ENCODE measurements around the gene ANKS6.

ANKS6 gene

DNA sequence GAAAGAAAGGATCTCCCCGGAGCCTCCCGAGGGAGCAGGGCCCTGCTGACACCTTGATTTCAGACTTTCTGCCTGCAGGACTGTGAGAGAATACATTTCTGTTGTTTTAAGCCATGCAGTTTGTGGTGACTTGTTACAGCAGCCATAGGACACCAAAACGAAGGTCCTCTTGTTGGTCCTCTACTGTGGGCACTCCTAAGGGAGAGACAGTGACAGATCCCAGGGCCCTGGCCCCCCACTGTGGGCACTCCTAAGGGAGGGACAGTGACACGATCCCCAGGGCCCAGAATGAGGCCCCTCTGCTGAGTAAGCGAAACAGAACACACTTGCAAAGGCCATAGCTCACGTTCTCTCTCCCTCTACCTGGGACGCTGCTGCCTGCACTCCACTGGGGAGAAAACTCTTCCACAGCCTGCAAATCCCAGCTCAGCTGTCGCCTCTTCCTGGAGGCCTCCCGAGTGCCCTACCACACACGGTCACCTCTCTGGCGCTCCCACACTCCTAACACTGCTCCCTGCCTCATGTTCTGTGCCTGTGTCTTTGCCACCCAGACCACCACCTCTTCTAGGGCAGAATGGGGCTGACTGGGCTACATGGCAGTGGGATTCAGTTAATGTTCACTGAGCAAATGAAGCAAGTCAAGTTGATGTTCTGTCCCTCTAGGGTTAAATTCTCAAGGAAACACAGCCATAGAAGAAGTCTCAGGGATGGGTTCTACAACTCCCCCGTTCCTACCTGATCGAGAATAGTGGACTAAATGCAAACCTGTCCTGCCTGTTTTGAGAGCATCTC lies 23.8 kb downstream of the ANKS6 start:
- no peak overlapping the region for H3K4me3 ChIP-seq (ENCODE audit: low read length)
- H3K27me3 ChIP-seq (ENCODE audit: control insufficient read depth, insufficient read depth, low read length): no peaks in the 10 kb centered on the region
- no peak overlapping the region for H3K27ac ChIP-seq (ENCODE audit: low read depth, low read length)
- peaks cover 48% of the 10 kb centered on the region for H3K36me3 ChIP-seq (ENCODE audit: control insufficient read depth, insufficient read depth, low read length)
- no peak overlapping the region for H3K9ac ChIP-seq (ENCODE audit: low read length)
- H3K4me1 ChIP-seq (ENCODE audit: control insufficient read depth, insufficient read depth, low read length): no peaks in the 10 kb centered on the region

- Histone ChIP-seq H3K27me3 (ENCODE audit: control insufficient read depth, insufficient read depth, low read length) (no peaks in the 10 kb centered on the region), H3K4me3 (ENCODE audit: low read length) (no peak overlapping the region), H3K27ac (ENCODE audit: low read depth, low read length) (no peak overlapping the region), H3K9ac (ENCODE audit: low read length) (no peak overlapping the region), H3K4me1 (ENCODE audit: control insufficient read depth, insufficient read depth, low read length) (no peaks in the 10 kb centered on the region), H3K36me3 (ENCODE audit: control insufficient read depth, insufficient read depth, low read length) (peaks cover 59% of the 10 kb centered on the region)
Observed at GRCh38 chr9:98771209-98771874, 25.0 kb downstream of the ANKS6 start.

DNA sequence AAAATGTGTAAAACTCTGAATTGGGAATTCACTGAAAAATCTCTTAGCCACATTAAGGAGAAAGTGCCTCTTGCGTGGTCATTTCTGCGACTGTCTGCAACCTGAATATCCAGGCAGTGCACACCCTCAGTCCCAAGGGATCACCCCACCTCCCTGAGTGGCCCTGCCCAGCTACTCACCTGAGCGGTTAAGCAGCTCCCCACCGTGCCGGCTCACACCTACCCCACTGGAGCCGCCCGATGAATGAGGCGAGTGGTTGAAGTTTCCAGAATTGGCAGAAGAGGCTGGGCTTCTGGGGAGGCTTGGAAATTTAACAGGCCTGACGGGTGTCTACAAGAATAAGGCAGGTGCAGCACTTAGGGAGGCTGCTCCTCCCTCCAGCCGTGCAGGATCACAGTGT lies 25.6 kb downstream of the ANKS6 start:
- no peak overlapping the region for H3K4me3 ChIP-seq (ENCODE audit: low read length)
- H3K9ac ChIP-seq (ENCODE audit: low read length): no peak overlapping the region
- H3K36me3 ChIP-seq (ENCODE audit: control insufficient read depth, insufficient read depth, low read length): peaks cover 59% of the 10 kb centered on the region
- H3K4me1 ChIP-seq (ENCODE audit: control insufficient read depth, insufficient read depth, low read length): no peaks in the 10 kb centered on the region
- no peaks in the 10 kb centered on the region for H3K27me3 ChIP-seq (ENCODE audit: control insufficient read depth, insufficient read depth, low read length)
- H3K27ac ChIP-seq (ENCODE audit: low read depth, low read length): no peak overlapping the region

- no peak overlapping the region for H3K27ac ChIP-seq (ENCODE audit: low read depth, low read length)
- H3K4me3 ChIP-seq (ENCODE audit: low read length): no peak overlapping the region
- no peaks in the 10 kb centered on the region for H3K4me1 ChIP-seq (ENCODE audit: control insufficient read depth, insufficient read depth, low read length)
- no peaks in the 10 kb centered on the region for H3K27me3 ChIP-seq (ENCODE audit: control insufficient read depth, insufficient read depth, low read length)
- no peak overlapping the region for H3K9ac ChIP-seq (ENCODE audit: low read length)
- H3K36me3 ChIP-seq (ENCODE audit: control insufficient read depth, insufficient read depth, low read length): peaks cover 51% of the 10 kb centered on the region
Observed at GRCh38 chr9:98768344-98768743, 28.0 kb downstream of the ANKS6 start.

- Histone ChIP-seq H3K27me3 (ENCODE audit: control insufficient read depth, insufficient read depth, low read length) (no peaks in the 10 kb centered on the region), H3K9ac (ENCODE audit: low read length) (no peak overlapping the region), H3K36me3 (ENCODE audit: control insufficient read depth, insufficient read depth, low read length) (peaks cover 47% of the 10 kb centered on the region), H3K27ac (ENCODE audit: low read depth, low read length) (no peak overlapping the region), H3K4me3 (ENCODE audit: low read length) (no peak overlapping the region), H3K4me1 (ENCODE audit: control insufficient read depth, insufficient read depth, low read length) (no peaks in the 10 kb centered on the region)
Observed at GRCh38 chr9:98767915-98768314, 28.4 kb downstream of the ANKS6 start.

- H3K36me3 ChIP-seq (ENCODE audit: control insufficient read depth, insufficient read depth, low read length): peaks cover 40% of the 10 kb centered on the region
Observed at GRCh38 chr9:98767196-98767595, 29.2 kb downstream of the ANKS6 start.

DNA sequence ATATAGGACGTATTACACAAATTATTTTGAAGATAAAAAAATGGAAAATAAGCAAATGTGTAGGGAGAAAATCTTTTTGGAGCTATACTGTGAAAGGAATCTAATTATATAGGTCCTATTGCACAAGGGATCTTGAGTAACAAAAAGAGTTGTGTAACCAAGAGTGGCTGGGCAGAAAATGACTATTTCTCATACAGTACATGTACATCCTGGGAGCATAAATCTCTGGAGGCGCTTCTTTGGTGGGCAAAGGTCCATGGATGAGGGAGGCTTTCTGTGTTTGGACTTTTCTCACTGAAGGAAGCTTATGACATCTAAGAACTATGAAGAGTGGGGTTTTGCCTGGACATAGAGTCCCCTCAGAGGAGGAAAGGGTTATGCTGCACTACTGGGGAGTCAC lies 29.8 kb downstream of the ANKS6 start:
- H3K4me1 ChIP-seq (ENCODE audit: control insufficient read depth, insufficient read depth, low read length): no peaks in the 10 kb centered on the region
- no peaks in the 10 kb centered on the region for H3K27me3 ChIP-seq (ENCODE audit: control insufficient read depth, insufficient read depth, low read length)
- no peak overlapping the region for H3K27ac ChIP-seq (ENCODE audit: low read depth, low read length)
- no peak overlapping the region for H3K4me3 ChIP-seq (ENCODE audit: low read length)
- H3K9ac ChIP-seq (ENCODE audit: low read length): no peak overlapping the region
- H3K36me3 ChIP-seq (ENCODE audit: control insufficient read depth, insufficient read depth, low read length): peaks cover 34% of the 10 kb centered on the region

More at GRCh38 chr9:98767196-98767595, 29.2 kb downstream of the ANKS6 start:
- H3K9ac ChIP-seq (ENCODE audit: low read length): no peak overlapping the region
- no peak overlapping the region for H3K4me3 ChIP-seq (ENCODE audit: low read length)
- no peaks in the 10 kb centered on the region for H3K27me3 ChIP-seq (ENCODE audit: control insufficient read depth, insufficient read depth, low read length)
- H3K4me1 ChIP-seq (ENCODE audit: control insufficient read depth, insufficient read depth, low read length): no peaks in the 10 kb centered on the region
- no peak overlapping the region for H3K27ac ChIP-seq (ENCODE audit: low read depth, low read length)

DNA sequence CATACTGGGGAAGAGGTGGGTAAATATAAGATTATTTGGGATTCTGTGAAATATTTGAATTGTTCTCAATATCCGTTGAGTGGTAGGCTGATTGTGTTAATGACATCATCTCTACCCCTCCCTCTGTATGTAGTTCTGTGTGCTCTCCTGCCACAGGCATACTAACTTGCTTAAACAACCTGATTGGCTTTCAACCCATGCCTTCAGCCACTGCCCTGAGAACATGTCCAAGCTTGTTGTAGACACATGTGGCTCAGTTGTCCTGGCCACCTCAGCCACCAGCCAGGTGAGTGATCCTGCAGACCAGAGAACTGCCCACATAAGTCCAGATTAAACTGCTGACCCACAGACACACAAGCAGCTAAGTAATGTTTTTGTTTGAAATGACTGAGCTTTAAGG lies 31.1 kb downstream of the ANKS6 start:
- Histone ChIP-seq H3K27ac (ENCODE audit: low read depth, low read length) (no peak overlapping the region), H3K36me3 (ENCODE audit: control insufficient read depth, insufficient read depth, low read length) (peaks cover 21% of the 10 kb centered on the region), H3K9ac (ENCODE audit: low read length) (no peak overlapping the region), H3K4me1 (ENCODE audit: control insufficient read depth, insufficient read depth, low read length) (no peaks in the 10 kb centered on the region), H3K4me3 (ENCODE audit: low read length) (no peak overlapping the region), H3K27me3 (ENCODE audit: control insufficient read depth, insufficient read depth, low read length) (no peaks in the 10 kb centered on the region)

- H3K27ac ChIP-seq (ENCODE audit: low read depth, low read length): no peak overlapping the region
- H3K4me3 ChIP-seq (ENCODE audit: low read length): no peak overlapping the region
- H3K27me3 ChIP-seq (ENCODE audit: control insufficient read depth, insufficient read depth, low read length): no peaks in the 10 kb centered on the region
- H3K4me1 ChIP-seq (ENCODE audit: control insufficient read depth, insufficient read depth, low read length): no peaks in the 10 kb centered on the region
- no peak overlapping the region for H3K9ac ChIP-seq (ENCODE audit: low read length)
- H3K36me3 ChIP-seq (ENCODE audit: control insufficient read depth, insufficient read depth, low read length): peaks cover 20% of the 10 kb centered on the region
Observed at GRCh38 chr9:98763986-98764745, 32.2 kb downstream of the ANKS6 start.

GRCh38 chr9:98760231-98760630 lies 36.1 kb downstream of the ANKS6 start:
- no peaks in the 10 kb centered on the region for H3K27me3 ChIP-seq (ENCODE audit: control insufficient read depth, insufficient read depth, low read length)
- H3K9ac ChIP-seq (ENCODE audit: low read length): no peak overlapping the region
- no peak overlapping the region for H3K4me3 ChIP-seq (ENCODE audit: low read length)
- H3K36me3 ChIP-seq (ENCODE audit: control insufficient read depth, insufficient read depth, low read length): peaks cover 3% of the 10 kb centered on the region
- H3K27ac ChIP-seq (ENCODE audit: low read depth, low read length): no peak overlapping the region
- no peaks in the 10 kb centered on the region for H3K4me1 ChIP-seq (ENCODE audit: control insufficient read depth, insufficient read depth, low read length)

DNA sequence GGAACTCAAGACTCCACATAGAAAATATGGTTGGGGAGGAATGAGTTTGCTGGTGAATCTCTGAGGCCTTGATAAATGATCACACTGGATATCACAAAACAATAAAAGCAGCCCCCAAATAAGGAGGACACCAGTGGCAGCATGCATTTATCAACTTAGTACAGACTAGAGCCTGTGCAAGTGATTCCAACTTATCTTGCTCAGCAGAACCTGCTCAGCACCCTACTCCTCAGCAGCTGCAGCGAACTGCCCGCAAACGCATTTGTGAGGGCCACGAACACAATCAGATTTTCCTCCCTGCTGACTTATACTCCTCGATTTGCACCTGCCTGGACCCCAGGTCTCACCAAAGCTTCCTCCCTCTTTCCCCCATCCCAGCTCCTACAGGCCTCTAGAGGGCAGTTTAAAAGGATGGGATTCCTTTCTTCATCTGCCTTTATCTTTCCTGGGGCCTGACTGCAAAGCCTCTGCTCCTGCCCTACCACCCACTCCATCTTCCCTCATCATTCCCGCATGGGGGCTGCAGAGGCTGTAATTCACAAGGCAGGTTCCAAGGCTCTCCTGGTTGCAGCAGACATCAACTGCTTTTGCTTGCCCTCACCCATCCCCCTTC lies 41.2 kb downstream of the ANKS6 start:
- Histone ChIP-seq H3K36me3 (ENCODE audit: control insufficient read depth, insufficient read depth, low read length) (peaks cover 7% of the 10 kb centered on the region), H3K27me3 (ENCODE audit: control insufficient read depth, insufficient read depth, low read length) (no peaks in the 10 kb centered on the region), H3K9ac (ENCODE audit: low read length) (no peak overlapping the region)

DNA sequence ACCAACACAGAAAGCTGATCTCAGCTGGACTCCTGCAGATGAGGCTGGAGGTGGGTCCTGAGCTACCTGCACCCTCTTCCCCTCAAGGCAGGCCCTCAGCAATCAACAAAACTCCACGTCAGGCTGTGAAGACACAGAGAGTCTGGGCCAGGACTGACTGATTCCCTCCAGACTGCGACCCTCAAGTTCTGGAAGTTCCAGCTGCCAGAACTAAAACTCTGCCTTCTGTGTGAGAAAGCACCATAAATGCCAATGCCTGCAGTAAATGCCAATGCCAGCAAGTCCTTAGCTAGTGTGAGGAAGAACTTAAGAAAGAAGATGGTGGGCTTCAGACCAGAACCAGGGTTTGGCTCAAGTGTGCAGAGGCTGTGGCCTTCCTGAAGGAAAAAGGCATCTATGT lies 45.1 kb downstream of the ANKS6 start:
- H3K27ac ChIP-seq (ENCODE audit: low read depth, low read length): no peak overlapping the region
- H3K4me3 ChIP-seq (ENCODE audit: low read length): no peak overlapping the region
- H3K9ac ChIP-seq (ENCODE audit: low read length): no peak overlapping the region
- H3K4me1 ChIP-seq (ENCODE audit: control insufficient read depth, insufficient read depth, low read length): no peaks in the 10 kb centered on the region
- H3K27me3 ChIP-seq (ENCODE audit: control insufficient read depth, insufficient read depth, low read length): no peaks in the 10 kb centered on the region
- H3K36me3 ChIP-seq (ENCODE audit: control insufficient read depth, insufficient read depth, low read length): peaks cover 13% of the 10 kb centered on the region

More for the DNA sequence above, 41.2 kb downstream of the ANKS6 start:
- no peak overlapping the region for H3K4me3 ChIP-seq (ENCODE audit: low read length)
- H3K4me1 ChIP-seq (ENCODE audit: control insufficient read depth, insufficient read depth, low read length): no peaks in the 10 kb centered on the region
- H3K27ac ChIP-seq (ENCODE audit: low read depth, low read length): no peak overlapping the region
